ENCODE results near the gene PTPA.
"Not testable (repeated sequence)": the region's sequence is repeated elsewhere in the genome, so short reads cannot be mapped to it uniquely, and the experiment has no call there.

The PTPA gene

GRCh38 chr9:129146441-129146941 lies 35.3 kb downstream of the PTPA start:
- H3K27ac Mint-ChIP-seq, result peak overlapping the region; percentile 83
- no peak overlapping the region for H3K4me3 Mint-ChIP-seq
- DNase-seq (ENCODE audit: low spot score in 2 of 2) (no peak), ATAC-seq (no peak)
- H3K9me3 Mint-ChIP-seq, result no peaks in the 10 kb centered on the region
- peaks cover 26% of the 10 kb centered on the region for H3K4me1 Mint-ChIP-seq
- peaks cover 36% of the 10 kb centered on the region for H3K36me3 Mint-ChIP-seq

- peaks cover 26% of the 10 kb centered on the region for H3K36me3 Mint-ChIP-seq
These were observed 37.4 kb downstream of the PTPA start for GRCh38 chr9:129148463-129149204.

GRCh38 chr9:129149442-129149841 lies 38.2 kb downstream of the PTPA start:
- H3K36me3 Mint-ChIP-seq, result peaks cover 18% of the 10 kb centered on the region
- H3K9me3 Mint-ChIP-seq, result no peaks in the 10 kb centered on the region
- peaks cover 6% of the 10 kb centered on the region for H3K4me1 Mint-ChIP-seq
- DNase-seq (ENCODE audit: low spot score in 2 of 2) (no peak), ATAC-seq (no peak)
- peak overlapping the region; percentile 77 for H3K27ac Mint-ChIP-seq
- no peak overlapping the region for H3K4me3 Mint-ChIP-seq

More at GRCh38 chr9:129148463-129149204, 37.4 kb downstream of the PTPA start:
- Mint-ChIP-seq H3K27ac (peak overlapping the region; percentile 77), H3K4me3 (no peak overlapping the region), H3K9me3 (no peaks in the 10 kb centered on the region), H3K4me1 (peaks cover 12% of the 10 kb centered on the region)
- ATAC-seq, result no peak
- DNase-seq (ENCODE audit: low spot score in 2 of 2), result no peak

- H3K27ac Mint-ChIP-seq, result peak overlapping the region; percentile 77
- peaks cover 6% of the 10 kb centered on the region for H3K4me1 Mint-ChIP-seq
- peaks cover 11% of the 10 kb centered on the region for H3K36me3 Mint-ChIP-seq
- DNase-seq (ENCODE audit: low spot score in 2 of 2) (no peak), ATAC-seq (no peak)
- no peaks in the 10 kb centered on the region for H3K9me3 Mint-ChIP-seq
- no peak overlapping the region for H3K4me3 Mint-ChIP-seq
These were observed 38.9 kb downstream of the PTPA start for GRCh38 chr9:129150122-129150521.

GRCh38 chr9:129150672-129151211 lies 39.5 kb downstream of the PTPA start:
- peaks cover 6% of the 10 kb centered on the region for H3K4me1 Mint-ChIP-seq
- no peak overlapping the region for H3K4me3 Mint-ChIP-seq

GRCh38 chr9:129151469-129151868 lies 40.3 kb downstream of the PTPA start:
- Mint-ChIP-seq H3K36me3 (peaks cover 7% of the 10 kb centered on the region), H3K4me3 (no peak overlapping the region), H3K27ac (peak overlapping the region; percentile 78), H3K4me1 (peaks cover 6% of the 10 kb centered on the region), H3K9me3 (no peaks in the 10 kb centered on the region)
- ATAC-seq, result no peak
- no peak for DNase-seq (ENCODE audit: low spot score in 2 of 2)

More at GRCh38 chr9:129150672-129151211, 39.5 kb downstream of the PTPA start:
- DNase-seq (ENCODE audit: low spot score in 2 of 2), result no peak
- ATAC-seq, result no peak
- Mint-ChIP-seq H3K9me3 (no peaks in the 10 kb centered on the region), H3K27ac (peak overlapping the region; percentile 77), H3K36me3 (peaks cover 7% of the 10 kb centered on the region)

GRCh38 chr9:129154866-129155477 lies 43.8 kb downstream of the PTPA start:
- H3K4me3 Mint-ChIP-seq, result no peak overlapping the region
- peak; percentile 4 for ATAC-seq
- H3K36me3 Mint-ChIP-seq, result no peaks in the 10 kb centered on the region
- no peak overlapping the region for H3K27ac Mint-ChIP-seq
- no peaks in the 10 kb centered on the region for H3K9me3 Mint-ChIP-seq
- no peak for DNase-seq (ENCODE audit: low spot score in 2 of 2)
- no peaks in the 10 kb centered on the region for H3K4me1 Mint-ChIP-seq

GRCh38 chr9:129156163-129156562 lies 44.9 kb downstream of the PTPA start:
- Mint-ChIP-seq H3K4me1 (no peaks in the 10 kb centered on the region), H3K9me3 (no peaks in the 10 kb centered on the region), H3K27ac (no peak overlapping the region), H3K4me3 (no peak overlapping the region), H3K36me3 (no peaks in the 10 kb centered on the region)
- no peak for ATAC-seq
- no peak for DNase-seq (ENCODE audit: low spot score in 2 of 2)

- ATAC-seq (no peak), DNase-seq (ENCODE audit: low spot score in 2 of 2) (no peak)
- Mint-ChIP-seq H3K4me3 (no peak overlapping the region), H3K27ac (peak overlapping the region; percentile 20), H3K4me1 (no peaks in the 10 kb centered on the region), H3K9me3 (no peaks in the 10 kb centered on the region), H3K36me3 (no peaks in the 10 kb centered on the region)
These were observed 49.7 kb downstream of the PTPA start for GRCh38 chr9:129160712-129161533.

GRCh38 chr9:129161534-129161837 lies 50.3 kb downstream of the PTPA start:
- no peaks in the 10 kb centered on the region for H3K4me1 Mint-ChIP-seq
- H3K36me3 Mint-ChIP-seq, result no peaks in the 10 kb centered on the region
- no peak overlapping the region for H3K4me3 Mint-ChIP-seq
- DNase-seq (ENCODE audit: low spot score in 2 of 2) (no peak), ATAC-seq (no peak)
- no peaks in the 10 kb centered on the region for H3K9me3 Mint-ChIP-seq
- peak overlapping the region; percentile 20 for H3K27ac Mint-ChIP-seq

- H3K4me3 Mint-ChIP-seq, result no peak overlapping the region
- H3K36me3 Mint-ChIP-seq, result no peaks in the 10 kb centered on the region
- peaks cover 11% of the 10 kb centered on the region for H3K4me1 Mint-ChIP-seq
- H3K27ac Mint-ChIP-seq, result no peak overlapping the region
- no peak for ATAC-seq
- no peaks in the 10 kb centered on the region for H3K9me3 Mint-ChIP-seq
- no peak for DNase-seq (ENCODE audit: low spot score in 2 of 2)
These were observed 51.4 kb downstream of the PTPA start for GRCh38 chr9:129162497-129163197.

GRCh38 chr9:129163198-129163670 lies 52.0 kb downstream of the PTPA start:
- H3K4me3 Mint-ChIP-seq; H3K27ac Mint-ChIP-seq; DNase-seq (ENCODE audit: low spot score in 2 of 2); H3K9me3 Mint-ChIP-seq; H3K36me3 Mint-ChIP-seq; ATAC-seq: not testable (repeated sequence)
- H3K4me1 Mint-ChIP-seq, result peaks cover 17% of the 10 kb centered on the region

- ATAC-seq, result peak; percentile 6
- no peak overlapping the region for H3K27ac Mint-ChIP-seq
- peaks cover 17% of the 10 kb centered on the region for H3K4me1 Mint-ChIP-seq
- H3K36me3 Mint-ChIP-seq, result no peaks in the 10 kb centered on the region
- DNase-seq (ENCODE audit: low spot score in 2 of 2), result no peak
- no peaks in the 10 kb centered on the region for H3K9me3 Mint-ChIP-seq
- no peak overlapping the region for H3K4me3 Mint-ChIP-seq
These were observed 52.5 kb downstream of the PTPA start for GRCh38 chr9:129163753-129164152.

GRCh38 chr9:129164246-129164930 lies 53.2 kb downstream of the PTPA start:
- peaks cover 17% of the 10 kb centered on the region for H3K4me1 Mint-ChIP-seq
- no peaks in the 10 kb centered on the region for H3K36me3 Mint-ChIP-seq
- no peak overlapping the region for H3K27ac Mint-ChIP-seq
- H3K4me3 Mint-ChIP-seq, result no peak overlapping the region
- DNase-seq (ENCODE audit: low spot score in 2 of 2) (no peak), ATAC-seq (no peak)
- H3K9me3 Mint-ChIP-seq, result no peaks in the 10 kb centered on the region

All from stimulated activated effector memory CD8-positive, alpha-beta T cell treated with anti-CD3 and anti-CD28 coated beads, Interleukin-12 subunit alpha, Interleukin-12 subunit beta, amount 100 ng/mL, for 72 hours (primary cell).